Activated naive CD8-positive, alpha-beta T cell (primary cell): Measurements from ENCODE around the gene LRMDA.

Experiments used
- H3K27ac Mint-ChIP-seq: one replicate; pipeline ENCODE4 v1.8.0; 2021; ENCODE audit warnings: mixed read lengths
- H3K27me3 Mint-ChIP-seq: one replicate; pipeline ENCODE4 v1.8.0; 2021; ENCODE audit warnings: mixed read lengths
- H3K36me3 Mint-ChIP-seq: one replicate; pipeline ENCODE4 v1.8.0; 2021; ENCODE audit warnings: mixed read lengths
- H3K4me1 Mint-ChIP-seq: one replicate; pipeline ENCODE4 v1.8.0; 2021; ENCODE audit warnings: low read depth, mixed read lengths
- H3K4me3 Mint-ChIP-seq: one replicate; pipeline ENCODE4 v1.8.0; 2021; ENCODE audit warnings: mild to moderate bottlenecking, mixed read lengths
- H3K9me3 Mint-ChIP-seq: one replicate; pipeline ENCODE4 v1.8.0; 2021; ENCODE audit warnings: low read depth, mixed read lengths

The LRMDA gene

GRCh38 chr10:75407713-75408508 lies 23.5 kb upstream of the LRMDA start:
- no peaks in the 10 kb centered on the region for H3K36me3 Mint-ChIP-seq
- H3K4me1 Mint-ChIP-seq, result peaks cover 27% of the 10 kb centered on the region
- peaks cover 37% of the 10 kb centered on the region for H3K27me3 Mint-ChIP-seq
- no peak overlapping the region for H3K27ac Mint-ChIP-seq
- no peaks in the 10 kb centered on the region for H3K9me3 Mint-ChIP-seq
- H3K4me3 Mint-ChIP-seq, result peak overlapping the region; percentile 73

DNA sequence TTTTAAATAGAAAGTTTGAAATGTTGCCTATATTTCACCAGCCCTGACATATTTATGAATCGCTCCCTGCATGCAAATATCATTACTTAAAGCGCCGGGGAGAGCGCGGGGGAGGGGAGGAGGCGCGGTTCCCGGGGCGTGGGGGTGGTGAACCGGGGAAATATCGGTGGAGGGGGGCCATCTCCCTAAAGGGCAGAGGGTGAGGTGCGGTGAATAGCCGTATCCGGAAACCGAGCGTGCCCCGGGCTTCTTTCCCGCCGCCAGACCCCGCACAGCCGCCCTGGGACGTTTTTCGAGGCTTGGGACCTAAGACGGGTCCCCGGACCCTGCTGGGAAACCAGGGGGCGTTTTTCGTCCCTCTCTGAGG lies 22.9 kb upstream of the LRMDA start:
- Mint-ChIP-seq H3K4me1 (peaks cover 21% of the 10 kb centered on the region), H3K27ac (no peak overlapping the region), H3K4me3 (peak overlapping the region; percentile 72), H3K9me3 (no peaks in the 10 kb centered on the region), H3K27me3 (peaks cover 33% of the 10 kb centered on the region), H3K36me3 (no peaks in the 10 kb centered on the region)

DNA sequence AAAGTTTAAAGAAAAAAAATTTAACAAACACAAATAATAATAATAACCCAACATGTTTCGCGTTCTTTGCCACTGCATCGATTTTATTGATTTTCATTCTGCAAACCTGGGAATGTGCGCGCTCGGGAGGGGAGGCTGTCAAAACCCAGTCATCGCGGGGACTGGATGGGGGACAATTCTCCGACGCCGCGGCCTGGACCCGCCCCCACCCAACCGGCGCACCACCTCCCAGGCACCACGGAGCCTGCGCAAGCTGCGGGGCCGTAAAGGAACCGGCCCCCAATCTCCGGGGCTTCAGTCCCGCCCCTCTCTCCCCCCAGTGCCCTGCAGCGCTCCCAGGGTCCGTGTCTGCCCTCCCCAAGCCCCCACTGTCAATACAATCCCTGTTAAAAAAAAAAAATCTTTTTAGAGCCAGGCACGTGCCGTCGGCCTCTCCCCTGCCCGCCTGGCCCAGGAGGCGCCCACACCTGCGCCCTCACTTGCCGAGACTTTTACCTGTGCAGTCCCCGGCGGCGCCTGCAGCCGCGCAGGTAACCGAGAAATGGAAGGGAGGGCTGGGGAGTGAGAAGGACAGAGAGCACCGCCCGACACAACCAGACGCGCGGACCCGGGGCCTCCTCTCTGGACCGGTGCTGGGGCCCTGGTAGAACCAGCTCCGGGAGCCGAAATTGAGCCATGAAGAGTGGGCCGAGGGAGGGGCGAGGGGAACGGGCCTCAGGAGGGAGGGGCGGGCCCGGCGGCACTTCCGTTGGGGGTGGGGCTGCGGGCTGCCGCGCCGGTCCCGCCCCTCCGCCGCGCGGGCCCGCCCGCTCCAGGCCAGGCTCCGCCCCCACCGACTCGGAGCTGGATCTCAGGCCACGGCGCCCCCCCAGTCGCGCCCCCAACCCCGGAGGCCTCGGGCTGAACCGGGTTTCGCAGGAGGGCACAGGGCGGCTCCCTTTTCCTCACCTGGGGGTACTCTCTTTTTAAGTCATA lies 22.2 kb upstream of the LRMDA start:
- Mint-ChIP-seq H3K4me1 (peaks cover 17% of the 10 kb centered on the region), H3K9me3 (no peaks in the 10 kb centered on the region), H3K27ac (no peak overlapping the region), H3K4me3 (peak overlapping the region; percentile 81), H3K27me3 (peaks cover 30% of the 10 kb centered on the region), H3K36me3 (no peaks in the 10 kb centered on the region)

DNA sequence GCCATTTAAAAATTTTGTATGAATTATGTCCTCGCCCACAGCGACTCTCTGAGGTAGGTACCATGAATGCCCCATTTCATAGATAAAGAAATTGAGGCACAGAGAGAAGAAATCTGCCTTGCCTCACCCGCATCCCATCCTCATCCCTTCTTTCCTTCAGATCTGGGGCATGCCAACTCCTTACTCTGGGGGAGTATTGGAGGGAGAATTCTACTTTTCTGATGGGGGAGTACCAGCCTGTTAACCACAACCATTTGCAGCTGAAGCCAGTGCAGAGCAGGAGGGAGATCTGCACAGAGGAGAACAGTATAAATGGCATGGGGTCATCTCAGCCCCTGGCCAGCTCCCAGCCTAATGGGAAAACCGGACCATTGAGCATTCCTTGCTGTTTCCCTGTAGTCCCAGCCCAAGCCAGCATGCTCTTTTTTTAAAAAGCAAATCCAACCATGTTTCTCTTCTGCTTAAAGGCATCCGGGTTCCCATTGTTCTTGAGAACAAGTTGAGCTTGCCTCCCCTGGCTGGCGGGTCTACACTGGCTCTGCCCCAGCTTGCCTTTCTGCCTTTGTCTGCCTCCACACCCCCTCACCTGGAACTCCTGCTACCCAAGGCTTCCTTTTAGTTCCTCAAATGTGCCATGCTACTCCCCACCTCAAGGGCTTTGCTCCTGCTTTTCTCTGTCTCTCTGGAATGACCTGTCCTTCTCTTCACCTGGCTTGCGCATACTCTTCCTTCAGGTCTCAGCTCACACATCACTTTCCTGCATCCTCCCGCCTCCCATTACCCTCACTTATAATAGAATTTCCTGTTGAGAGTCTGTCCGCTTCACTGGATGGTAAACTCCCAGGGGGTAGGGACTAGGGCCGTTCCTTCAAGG lies 21.1 kb upstream of the LRMDA start:
- H3K27ac Mint-ChIP-seq, result no peak overlapping the region

GRCh38 chr10:75414527-75414926 lies 16.9 kb upstream of the LRMDA start:
- peaks cover 5% of the 10 kb centered on the region for H3K4me1 Mint-ChIP-seq
- peaks cover 31% of the 10 kb centered on the region for H3K27me3 Mint-ChIP-seq
- no peak overlapping the region for H3K27ac Mint-ChIP-seq
- H3K4me3 Mint-ChIP-seq, result no peak overlapping the region
- no peaks in the 10 kb centered on the region for H3K36me3 Mint-ChIP-seq
- H3K9me3 Mint-ChIP-seq, result no peaks in the 10 kb centered on the region

More for the DNA sequence above, 21.1 kb upstream of the LRMDA start:
- Mint-ChIP-seq H3K9me3 (no peaks in the 10 kb centered on the region), H3K4me1 (peaks cover 17% of the 10 kb centered on the region), H3K36me3 (no peaks in the 10 kb centered on the region), H3K27me3 (peaks cover 30% of the 10 kb centered on the region), H3K4me3 (peak overlapping the region; percentile 81)

- Mint-ChIP-seq H3K9me3 (no peaks in the 10 kb centered on the region), H3K4me3 (no peak overlapping the region), H3K27ac (no peak overlapping the region), H3K36me3 (peaks cover 2% of the 10 kb centered on the region), H3K27me3 (peaks cover 15% of the 10 kb centered on the region), H3K4me1 (no peaks in the 10 kb centered on the region)
Measured at GRCh38 chr10:75417522-75417927, 13.9 kb upstream of the LRMDA start.

- H3K36me3 Mint-ChIP-seq, result peaks cover 2% of the 10 kb centered on the region
- H3K27ac Mint-ChIP-seq, result no peak overlapping the region
- no peak overlapping the region for H3K4me3 Mint-ChIP-seq
- no peaks in the 10 kb centered on the region for H3K9me3 Mint-ChIP-seq
- H3K27me3 Mint-ChIP-seq, result peaks cover 13% of the 10 kb centered on the region
- H3K4me1 Mint-ChIP-seq, result no peaks in the 10 kb centered on the region
Measured at GRCh38 chr10:75418293-75418692, 13.1 kb upstream of the LRMDA start.

DNA sequence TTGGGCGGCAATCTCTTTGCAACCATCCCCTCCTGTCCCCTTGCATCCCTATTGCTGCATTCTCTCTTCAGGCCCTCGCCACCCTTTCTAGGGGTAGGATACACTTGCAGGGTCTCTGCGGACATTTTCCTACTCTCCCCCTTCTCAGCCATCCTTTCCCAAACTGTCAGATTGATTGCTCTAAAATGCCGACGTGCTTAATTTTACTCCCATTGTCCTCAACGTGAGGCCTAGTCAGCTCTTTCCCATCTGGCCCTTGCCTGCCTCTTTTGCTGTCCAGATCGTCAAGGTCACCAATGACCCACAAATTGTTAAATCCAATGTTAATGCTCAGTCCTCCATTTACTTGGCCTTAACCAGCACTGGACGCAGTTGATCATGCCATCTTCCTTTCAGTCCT lies 12.7 kb upstream of the LRMDA start:
- no peak overlapping the region for H3K4me3 Mint-ChIP-seq
- H3K9me3 Mint-ChIP-seq, result no peaks in the 10 kb centered on the region
- no peaks in the 10 kb centered on the region for H3K4me1 Mint-ChIP-seq
- peaks cover 2% of the 10 kb centered on the region for H3K36me3 Mint-ChIP-seq
- H3K27ac Mint-ChIP-seq, result no peak overlapping the region
- H3K27me3 Mint-ChIP-seq, result peaks cover 12% of the 10 kb centered on the region

- Mint-ChIP-seq H3K36me3 (peaks cover 2% of the 10 kb centered on the region), H3K27me3 (peaks cover 7% of the 10 kb centered on the region), H3K4me3 (no peak overlapping the region), H3K4me1 (no peaks in the 10 kb centered on the region), H3K9me3 (no peaks in the 10 kb centered on the region), H3K27ac (no peak overlapping the region)
Measured at GRCh38 chr10:75422913-75423312, 8.5 kb upstream of the LRMDA start.

GRCh38 chr10:75424571-75424970 lies 6.9 kb upstream of the LRMDA start:
- peaks cover 11% of the 10 kb centered on the region for H3K27me3 Mint-ChIP-seq
- H3K4me1 Mint-ChIP-seq, result no peaks in the 10 kb centered on the region
- no peak overlapping the region for H3K4me3 Mint-ChIP-seq
- H3K27ac Mint-ChIP-seq, result no peak overlapping the region
- peaks cover 2% of the 10 kb centered on the region for H3K36me3 Mint-ChIP-seq
- no peaks in the 10 kb centered on the region for H3K9me3 Mint-ChIP-seq

GRCh38 chr10:75425291-75426079 lies 5.9 kb upstream of the LRMDA start:
- H3K9me3 Mint-ChIP-seq, result no peaks in the 10 kb centered on the region
- peaks cover 2% of the 10 kb centered on the region for H3K4me1 Mint-ChIP-seq
- H3K27me3 Mint-ChIP-seq, result peaks cover 15% of the 10 kb centered on the region
- H3K36me3 Mint-ChIP-seq, result no peaks in the 10 kb centered on the region
- H3K27ac Mint-ChIP-seq, result no peak overlapping the region
- H3K4me3 Mint-ChIP-seq, result no peak overlapping the region

GRCh38 chr10:75426880-75427279 lies 4.5 kb upstream of the LRMDA start:
- Mint-ChIP-seq H3K27ac (no peak overlapping the region), H3K9me3 (no peaks in the 10 kb centered on the region), H3K4me1 (peaks cover 4% of the 10 kb centered on the region), H3K27me3 (peaks cover 17% of the 10 kb centered on the region), H3K4me3 (no peak overlapping the region), H3K36me3 (no peaks in the 10 kb centered on the region)

DNA sequence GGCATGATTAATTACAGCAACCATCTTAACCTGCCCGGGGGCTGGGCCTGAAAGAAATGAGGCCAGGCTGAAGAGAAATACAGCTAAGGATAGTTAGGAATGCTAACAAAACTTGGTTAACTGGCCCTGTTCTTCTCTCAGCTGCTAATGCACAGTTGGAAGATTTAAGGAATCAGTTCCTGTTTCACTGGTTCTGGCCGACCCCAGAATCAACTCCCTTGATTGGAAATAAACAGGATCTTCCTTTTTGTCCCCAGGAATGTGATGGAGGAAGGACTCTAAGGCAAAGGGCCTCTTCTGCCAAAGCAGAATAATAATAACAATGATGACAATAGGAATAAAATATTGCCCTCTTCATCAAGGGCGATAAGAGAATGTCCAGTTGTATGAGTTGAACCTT lies 3.5 kb upstream of the LRMDA start:
- Mint-ChIP-seq H3K27me3 (peaks cover 25% of the 10 kb centered on the region), H3K36me3 (no peaks in the 10 kb centered on the region), H3K9me3 (no peaks in the 10 kb centered on the region), H3K4me3 (no peak overlapping the region), H3K4me1 (peaks cover 7% of the 10 kb centered on the region), H3K27ac (no peak overlapping the region)
